B cell (primary cell): ENCODE data around the gene IL1F10. TPM values are rescaled to one million over a fixed set of nuclear protein-coding genes. Genes with fewer than 3 reads are reported as not detected.

ENCODE experiments used
- ATAC-seq: fragments of 200-7000 bp; cut with Tn5 transposase; one replicate; pipeline ENCODE4 v1.10.0; 2021; ENCODE audit warnings: low read depth, mild to moderate bottlenecking, moderate number of reproducible peaks, moderate library complexity
- CTCF ChIA-PET: fragments of 350-600 bp; sonication (Branson Sonifier 250); formaldehyde crosslinking; loops from one replicate; lab custom pipeline; 2021; ENCODE audit warnings: antibody characterized with exemption, inconsistent platforms; lab: Charles Lee
- POLR2A ChIA-PET: fragments of 350-600 bp; sonication (Branson Sonifier 250); formaldehyde crosslinking; loops from one replicate; lab custom pipeline; 2021; ENCODE audit warnings: antibody characterized with exemption; lab: Charles Lee
- DNase-seq: peaks from one replicate; pipeline ENCODE4 v3.0.0; 2013
- H2AFZ ChIP-seq: 2 replicates; pipeline ENCODE4 v1.6.1; 2012; ENCODE audit warnings: mild to moderate bottlenecking, low read depth, low read length; ENCODE audit not compliant: insufficient read depth, poor library complexity, severe bottlenecking
- H3K27ac ChIP-seq, 2 donors: 1 replicate in 1 of 2; 2 replicates in 1 of 2; pipeline ENCODE4 v1.5.1; 2012 to 2013; ENCODE audit warnings: low read length in 2 of 2, mild to moderate bottlenecking in 2 of 2, moderate library complexity in 1 of 2
- H3K27me3 ChIP-seq, 4 experiments: fragments of 200-600 bp in 1 of 4; sonication (generic) in 1 of 4; replicated peaks in 1 of 4; 1 replicate in 2 of 4; 2 replicates in 2 of 4; pipeline versions ENCODE4 v1.6.1 to v1.7.0; 2013 to 2016; ENCODE audit warnings: low read length in 3 of 4, mild to moderate bottlenecking in 2 of 4, mixed read lengths in 1 of 4, moderate library complexity in 1 of 4; ENCODE audit not compliant: insufficient read depth in 4 of 4, control insufficient read depth in 3 of 4; ENCODE audit errors: control extremely low read depth in 1 of 4
- H3K36me3 ChIP-seq, 2 experiments: replicated peaks in 1 of 2; 1 replicate in 1 of 2; 2 replicates in 1 of 2; pipeline versions ENCODE4 v1.6.1 to v1.7.1; 2013; ENCODE audit warnings: low read length in 1 of 2; ENCODE audit not compliant: insufficient read depth in 2 of 2, control insufficient read depth in 1 of 2; ENCODE audit errors: control extremely low read depth in 1 of 2, extremely low read depth in 1 of 2
- H3K4me1 ChIP-seq, 2 donors: fragments of 200-600 bp in 1 of 2; sonication (generic) in 1 of 2; 1 replicate in 1 of 2; 2 replicates in 1 of 2; pipeline versions ENCODE4 v1.5.1 to v1.6.1; 2013 to 2017; ENCODE audit warnings: low read length in 2 of 2; ENCODE audit not compliant: control insufficient read depth in 2 of 2, insufficient read depth in 2 of 2
- H3K4me2 ChIP-seq: replicated peaks from 2 replicates; pipeline ENCODE3; 2012; ENCODE audit warnings: mild to moderate bottlenecking, low read depth, low read length; ENCODE audit not compliant: poor library complexity, severe bottlenecking
- H3K4me3 ChIP-seq, 5 experiments: fragments of 200-600 bp in 1 of 5; sonication (generic) in 1 of 5; 1 replicate in 3 of 5; 2 replicates in 2 of 5; pipeline versions ENCODE4 v1.5.1 to v1.7.0; 2011 to 2016; ENCODE audit warnings: low read length in 4 of 5, mild to moderate bottlenecking in 4 of 5, low read depth in 2 of 5, control low read depth in 1 of 5, moderate library complexity in 1 of 5; ENCODE audit not compliant: insufficient read depth in 1 of 5; ENCODE audit errors: control extremely low read depth in 1 of 5, extremely low read depth in 1 of 5
- H3K79me2 ChIP-seq: fragments of 200-600 bp; sonication (generic); one replicate; pipeline ENCODE4 v1.6.0; 2016; ENCODE audit warnings: low read length; ENCODE audit not compliant: control insufficient read depth, insufficient read depth
- H3K9ac ChIP-seq: fragments of 200-600 bp; sonication (generic); 2 replicates; pipeline ENCODE4 v1.6.1; 2017; ENCODE audit warnings: mild to moderate bottlenecking, low read length, moderate library complexity
- H3K9me3 ChIP-seq, 3 donors: one replicate each; pipeline versions ENCODE4 v1.6.1 to v1.7.1; 2013; ENCODE audit warnings: low read length in 2 of 3; ENCODE audit not compliant: control insufficient read depth in 2 of 3, insufficient read depth in 1 of 3; ENCODE audit errors: control extremely low read depth in 1 of 3
- H4K20me1 ChIP-seq: 2 replicates; pipeline ENCODE4 v1.6.0; 2012; ENCODE audit warnings: mild to moderate bottlenecking, low read length; ENCODE audit not compliant: insufficient read depth, control insufficient read depth, poor library complexity, severe bottlenecking
- H3K27ac Mint-ChIP-seq: one replicate; pipeline ENCODE4 v1.8.0; 2021; ENCODE audit warnings: mixed read lengths
- H3K27me3 Mint-ChIP-seq: one replicate; pipeline ENCODE4 v1.8.0; 2021; ENCODE audit warnings: mixed read lengths
- H3K4me1 Mint-ChIP-seq: one replicate; pipeline ENCODE4 v1.8.0; 2021; ENCODE audit warnings: mixed read lengths
- H3K4me3 Mint-ChIP-seq: one replicate; pipeline ENCODE4 v1.8.0; 2021; ENCODE audit warnings: mixed read lengths
- H3K9me3 Mint-ChIP-seq: one replicate; pipeline ENCODE4 v1.8.0; 2022; ENCODE audit warnings: mixed read lengths; ENCODE audit not compliant: insufficient read depth
- CTCF ChIP-seq: fragments of 200-600 bp; IDR thresholded peaks from one replicate; pipeline ENCODE4 v1.8.0; 2022; ENCODE audit warnings: antibody characterized with exemption, mild to moderate bottlenecking
- EZH2 ChIP-seq: IDR thresholded peaks from 2 replicates; pipeline ENCODE4 v1.6.1; 2012; ENCODE audit warnings: borderline replicate concordance, low read depth, mild to moderate bottlenecking, moderate library complexity, low read length; ENCODE audit not compliant: insufficient read depth, poor library complexity, severe bottlenecking
- WGBS: methylation state at CpG from one replicate; pipeline ENCODE4 v1.1.5; 2013; ENCODE audit warnings: missing lambda C conversion rate; ENCODE audit not compliant: insufficient coverage; 5-methylcytosine and 5-hydroxymethylcytosine counted together
- intact Hi-C: fragments of 100-400 bp; cut with micrococcal nuclease; formaldehyde crosslinking; loops from one replicate; pipeline ENCODE4 v1.10.0; 2022
- polyA plus RNA-seq: library from polyadenylated mRNA; depleted of rRNA; stranded (reverse); fragments of >200 nt; gene quantifications from 2 replicates; pipeline ENCODE4 v1.2.3, GENCODE V29; 2012
- total RNA-seq, 2 donors: library from RNA; stranded (reverse); fragments of 120-200 nt in 1 of 2; gene quantifications; 1 replicate in 1 of 2; 2 replicates in 1 of 2; pipeline versions ENCODE4 v1.2.3 to v1.2.4, GENCODE V29; 2013 to 2022

The IL1F10 gene
- total and polyA plus RNA-seq, 2 donors (not counting 1 experiment from before 2014, with no cell fraction given), result not detected

GRCh38 chr2:113057117-113057516, 10.7 kb upstream of the IL1F10 start:
- Mint-ChIP-seq H3K4me3 (no peak overlapping the region), H3K27me3 (peaks cover 26% of the 10 kb centered on the region), H3K27ac (no peak overlapping the region), H3K9me3 (peaks cover 12% of the 10 kb centered on the region), H3K4me1 (no peaks in the 10 kb centered on the region)
- Histone ChIP-seq H3K4me1 (no peaks in the 10 kb centered on the region), H3K4me3 (no peak overlapping the region), H3K79me2 (no peaks in the 10 kb centered on the region), H3K9me3 (peaks cover 0 to 22% (median 8%) of the 10 kb centered on the region in 3 donors), H3K36me3 (no peaks in the 10 kb centered on the region), H4K20me1 (no peaks in the 10 kb centered on the region), H3K9ac (no peak overlapping the region), H3K4me2 (no peak overlapping the region), H3K27ac (no peak overlapping the region), H2AFZ (no peak overlapping the region), H3K27me3 (peaks cover 0 to 4% (median 0%) of the 10 kb centered on the region in 4 experiments)
- no peak for DNase-seq
- ChIA-PET CTCF (no interaction called here), POLR2A (no interaction called here)
- intact Hi-C loops, result no loop called here
- TF ChIP-seq EZH2, result no peak
- no peak for TF ChIP-seq CTCF
- ATAC-seq, result no peak
- WGBS, result no CpG with 5 or more reads among the region's 1 CpG

- Mint-ChIP-seq H3K9me3 (peaks cover 9% of the 10 kb centered on the region), H3K4me1 (no peaks in the 10 kb centered on the region), H3K27me3 (peaks cover 25% of the 10 kb centered on the region), H3K4me3 (no peak overlapping the region), H3K27ac (no peak overlapping the region)
- Histone ChIP-seq H2AFZ (no peak overlapping the region), H4K20me1 (no peaks in the 10 kb centered on the region), H3K4me3 (no peak overlapping the region), H3K4me2 (no peak overlapping the region), H3K79me2 (no peaks in the 10 kb centered on the region), H3K4me1 (no peaks in the 10 kb centered on the region), H3K27ac (no peak overlapping the region), H3K36me3 (no peaks in the 10 kb centered on the region), H3K9ac (no peak overlapping the region), H3K27me3 (peaks cover 0 to 4% (median 0%) of the 10 kb centered on the region in 4 experiments), H3K9me3 (peaks cover 0 to 20% (median 10%) of the 10 kb centered on the region in 3 donors)
- DNase-seq (no peak), ATAC-seq (no peak)
- ChIA-PET POLR2A (no interaction called here), CTCF (no interaction called here)
- TF ChIP-seq CTCF, result no peak
- no peak for TF ChIP-seq EZH2
- WGBS, result 50% methylated on average over 2 of the region's 2 CpGs
- intact Hi-C loops, result no loop called here
Observed at GRCh38 chr2:113058411-113058994, 9.3 kb upstream of the IL1F10 start.
